ENCODE measurements around the gene WASHC2A.
"Not testable (repeated sequence)": the region's sequence is repeated elsewhere in the genome, so short reads cannot be mapped to it uniquely, and the experiment has no call there.

Gene WASHC2A

DNA sequence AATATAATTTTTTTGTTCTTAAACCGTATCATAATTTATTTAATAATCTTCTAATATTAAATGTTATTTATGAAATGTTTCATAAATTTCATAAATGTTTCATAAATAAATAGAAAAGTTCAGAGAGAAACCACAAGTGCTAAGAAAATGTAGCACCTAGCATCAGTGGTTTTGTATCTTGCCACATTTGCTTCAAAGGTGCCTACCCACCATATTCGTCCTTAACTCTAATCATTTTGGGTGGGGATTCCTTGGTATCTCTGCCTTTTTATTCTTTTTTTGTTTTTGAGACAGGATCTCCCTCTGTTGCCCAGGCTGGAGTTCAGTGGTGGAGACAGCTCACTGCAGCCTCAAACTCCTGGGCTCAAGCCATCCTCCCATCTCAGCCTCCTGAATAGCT lies 7.4 kb downstream of the WASHC2A start:
- DNase-seq: not testable (repeated sequence)

GRCh38 chr10:50075544-50075943 lies 7.8 kb downstream of the WASHC2A start:
- DNase-seq: not testable (repeated sequence)

DNA sequence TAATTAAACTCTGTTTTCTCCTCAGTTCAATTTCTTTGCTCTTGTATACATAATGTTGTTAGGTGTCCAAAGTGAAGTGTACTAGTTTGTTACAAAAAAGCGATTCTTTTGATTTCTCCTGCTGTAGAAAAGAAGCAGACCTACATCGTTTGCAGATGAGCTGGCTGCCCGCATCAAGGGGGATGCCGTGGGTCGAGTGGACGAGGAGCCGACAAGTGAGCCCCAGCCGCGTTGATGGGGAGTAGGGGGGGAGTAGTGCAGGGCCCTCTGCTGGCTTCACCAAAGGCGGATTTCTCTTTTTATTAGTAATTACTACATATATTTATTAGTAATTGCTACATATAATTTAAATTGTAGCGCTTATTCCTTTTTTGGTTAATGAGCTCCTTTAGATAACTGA lies 23.6 kb downstream of the WASHC2A start:
- DNase-seq: not testable (repeated sequence)

- not testable (repeated sequence) for DNase-seq
Observed at GRCh38 chr10:50092928-50093327, 25.2 kb downstream of the WASHC2A start.

GRCh38 chr10:50094630-50095029 lies 26.9 kb downstream of the WASHC2A start:
- not testable (repeated sequence) for DNase-seq

GRCh38 chr10:50095402-50095801 lies 27.6 kb downstream of the WASHC2A start:
- DNase-seq: not testable (repeated sequence)

- DNase-seq: not testable (repeated sequence)
Observed at GRCh38 chr10:50096722-50097121, 29.0 kb downstream of the WASHC2A start.

- DNase-seq: not testable (repeated sequence)
Observed at GRCh38 chr10:50098645-50099044, 30.9 kb downstream of the WASHC2A start.

DNA sequence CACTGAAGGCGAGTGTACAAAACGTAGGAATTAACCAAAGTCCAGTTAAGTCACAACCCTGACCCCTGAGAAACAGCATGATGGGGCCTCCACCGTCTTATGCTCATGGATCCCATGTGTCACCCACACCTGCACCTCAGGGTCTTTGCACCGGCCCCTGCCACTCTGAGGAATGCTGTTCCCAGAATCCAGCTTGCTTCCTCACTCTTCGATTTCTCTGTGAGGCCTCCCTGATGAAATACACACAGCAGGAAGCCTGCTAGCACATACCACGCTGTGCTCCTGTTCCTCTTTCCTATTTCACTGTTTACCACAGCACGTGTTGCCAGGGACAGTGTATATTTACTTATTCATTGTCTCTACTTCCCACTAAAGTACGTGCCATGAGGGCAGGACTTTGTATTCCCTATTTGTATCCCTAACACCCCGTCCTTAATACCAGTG lies 33.4 kb downstream of the WASHC2A start:
- DNase-seq: not testable (repeated sequence)

- not testable (repeated sequence) for DNase-seq
Observed at GRCh38 chr10:50101747-50102146, 34.0 kb downstream of the WASHC2A start.

GRCh38 chr10:50102267-50102666 lies 34.5 kb downstream of the WASHC2A start:
- DNase-seq: not testable (repeated sequence)

DNA sequence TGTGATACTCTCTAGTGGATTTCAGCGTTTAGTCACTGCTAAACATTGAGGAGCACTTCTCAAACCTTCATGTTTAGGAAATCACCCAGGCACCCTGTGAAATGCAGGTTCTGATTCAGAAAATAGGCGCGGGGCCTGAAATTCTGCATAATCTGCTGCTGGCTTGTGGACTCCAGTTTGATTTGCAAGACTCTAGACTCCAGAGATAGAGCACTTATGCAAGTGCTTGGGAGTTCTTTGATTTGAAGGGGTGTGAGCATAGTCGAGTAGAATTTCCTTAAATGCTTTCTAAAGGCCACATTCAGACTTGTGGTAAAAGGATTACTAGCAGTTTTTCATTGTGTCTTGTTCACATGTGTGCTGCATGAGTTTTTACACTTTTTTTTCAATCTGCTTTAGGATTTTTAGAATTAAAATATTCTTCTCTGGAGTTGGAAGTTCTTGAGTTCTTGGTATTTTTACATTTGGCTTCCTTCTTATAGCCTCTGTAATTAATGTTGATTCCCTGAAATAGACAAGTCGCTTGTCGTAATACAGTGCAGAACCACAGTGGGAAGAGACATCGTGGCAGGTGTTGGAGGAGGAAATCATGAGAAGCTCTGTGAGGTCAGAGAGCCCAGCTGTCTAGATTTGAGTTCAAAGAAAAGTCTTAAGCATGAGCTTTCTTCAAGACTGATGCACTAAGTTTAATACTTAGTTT lies 41.4 kb downstream of the WASHC2A start:
- DNase-seq: not testable (repeated sequence)

GRCh38 chr10:50112419-50113112 lies 44.8 kb downstream of the WASHC2A start:
- DNase-seq: not testable (repeated sequence)

DNA sequence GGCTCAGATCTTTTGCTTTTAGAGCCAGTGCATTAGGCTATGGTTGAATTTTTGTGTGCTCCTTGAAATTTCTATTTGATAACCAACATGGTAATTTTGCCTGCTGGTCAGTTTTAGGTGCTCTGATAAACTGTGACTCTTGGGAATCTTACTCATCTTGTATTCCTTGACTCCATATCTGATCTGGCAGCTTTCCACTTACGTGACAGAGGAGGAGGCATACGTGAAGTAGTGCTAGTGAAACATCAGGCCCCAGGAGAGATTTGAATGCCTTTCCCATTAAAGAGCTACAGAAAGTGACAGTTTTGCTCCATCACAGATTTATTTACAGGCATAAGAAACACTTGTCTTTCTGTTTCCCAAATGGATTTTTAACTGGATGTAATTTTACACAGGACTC lies 59.0 kb downstream of the WASHC2A start:
- not testable (repeated sequence) for DNase-seq

- DNase-seq: not testable (repeated sequence)
Observed at GRCh38 chr10:50127770-50128292, 60.1 kb downstream of the WASHC2A start.

GRCh38 chr10:50131245-50131965 lies 63.7 kb downstream of the WASHC2A start:
- peak; percentile 29 for DNase-seq

- not testable (repeated sequence) for DNase-seq
Observed at GRCh38 chr10:50132322-50132721, 64.6 kb downstream of the WASHC2A start.

DNA sequence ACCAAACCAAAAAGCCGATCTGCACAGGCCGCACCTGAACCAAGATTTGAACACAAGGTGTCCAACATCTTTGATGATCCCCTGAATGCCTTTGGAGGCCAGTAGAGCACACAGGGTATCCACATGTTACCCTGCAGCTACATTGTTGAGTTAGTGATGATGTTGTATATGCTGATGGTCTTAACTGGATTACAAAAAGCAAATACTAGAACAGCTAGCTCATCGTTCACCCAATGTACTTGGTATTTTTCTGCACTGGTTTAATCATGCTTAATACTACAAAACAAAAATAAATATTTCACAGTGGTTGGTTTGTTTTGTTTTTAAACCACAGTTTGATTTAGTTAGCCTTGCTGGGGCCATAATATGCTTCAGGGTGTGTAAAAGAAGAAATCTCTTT lies 65.1 kb downstream of the WASHC2A start:
- DNase-seq: not testable (repeated sequence)

- not testable (repeated sequence) for DNase-seq
Observed at GRCh38 chr10:50143512-50144174, 75.9 kb downstream of the WASHC2A start.

DNA sequence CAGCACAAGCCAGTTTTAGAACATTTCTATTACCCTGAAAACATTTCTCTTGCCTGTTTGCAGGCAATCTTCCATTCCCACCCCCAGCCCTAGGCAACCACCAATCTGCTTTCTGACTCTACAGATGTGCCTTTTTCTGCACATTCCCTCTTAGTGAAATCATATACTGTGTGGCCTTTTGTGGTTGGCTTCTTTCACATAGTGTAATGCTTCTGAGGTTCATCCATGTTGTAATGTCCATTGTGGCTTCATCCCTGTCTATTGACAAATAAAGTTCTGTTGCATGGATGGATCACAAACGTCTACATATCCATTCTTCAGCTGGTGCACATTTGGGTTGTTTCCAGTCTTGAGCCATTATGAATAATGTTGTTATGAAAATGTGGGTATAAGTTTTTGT lies 77.8 kb downstream of the WASHC2A start:
- not testable (repeated sequence) for DNase-seq

DNA sequence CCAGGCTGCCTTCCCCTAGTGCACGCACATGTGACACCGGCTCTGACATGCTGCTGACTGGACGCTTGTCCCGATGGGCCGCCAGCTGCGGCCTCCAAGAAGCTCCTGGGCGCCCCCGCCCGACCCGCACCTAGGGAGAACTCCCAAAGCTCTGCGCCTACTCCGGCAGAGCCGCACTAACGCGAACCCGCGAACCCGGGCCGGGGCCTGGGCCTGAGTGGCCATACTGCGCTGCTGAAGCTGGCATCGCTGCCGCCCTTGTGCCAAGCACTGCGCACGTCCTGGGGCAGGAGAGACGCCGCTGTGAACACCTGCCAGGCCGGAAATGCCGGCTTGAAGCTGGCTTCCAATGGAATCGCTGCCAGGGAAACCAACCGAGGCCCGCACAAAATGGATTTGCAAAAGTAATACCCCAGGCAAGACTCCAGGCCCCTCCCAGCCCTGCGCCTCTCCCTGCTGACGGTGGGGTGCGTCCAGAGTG lies 85.1 kb downstream of the WASHC2A start:
- no peak for DNase-seq

DNA sequence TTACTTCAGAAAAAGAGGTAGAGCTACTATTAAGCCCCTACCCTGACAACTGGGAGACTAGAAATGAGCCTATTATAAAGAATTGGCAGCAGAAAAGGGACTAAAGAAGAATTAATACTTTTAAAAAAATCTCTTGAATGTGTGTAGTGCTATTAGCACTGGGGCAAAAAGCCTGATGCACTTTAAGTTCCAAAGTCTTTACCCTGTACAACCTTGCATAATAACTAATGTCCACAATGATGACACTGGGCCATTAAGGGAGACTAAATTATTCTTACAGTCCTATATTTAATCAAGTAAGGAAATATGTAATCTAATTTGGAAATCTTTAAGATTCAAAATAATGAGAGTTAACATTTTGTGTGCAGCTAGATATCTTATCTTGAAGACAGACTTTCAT lies 90.1 kb downstream of the WASHC2A start:
- not testable (repeated sequence) for DNase-seq

All from NCI-H1694 treated with DMSO at 0.1 percent for 48 hours (cell line).